Mesendoderm (in vitro differentiated cells): ENCODE results near the gene PRKAG2.

Experiments
- DNase-seq: peaks from one replicate; pipeline ENCODE4 v3.0.0; 2013
- H2AK5ac ChIP-seq: 2 replicates; pipeline ENCODE4 v1.6.1; 2013; ENCODE audit warnings: low read length, inconsistent platforms
- H2BK120ac ChIP-seq: 2 replicates; pipeline ENCODE4 v1.6.1; 2013; ENCODE audit warnings: low read depth, mild to moderate bottlenecking, low read length, moderate library complexity, mixed read lengths
- H2BK15ac ChIP-seq: replicated peaks from 2 replicates; pipeline ENCODE4 v1.6.1; 2013; ENCODE audit warnings: low read depth, mild to moderate bottlenecking, moderate library complexity
- H2BK5ac ChIP-seq: 2 replicates; pipeline ENCODE4 v1.6.1; 2013; ENCODE audit warnings: low read length, inconsistent platforms
- H3K18ac ChIP-seq: 2 replicates; pipeline ENCODE4 v1.6.1; 2013; ENCODE audit warnings: mild to moderate bottlenecking, low read length, mixed read lengths
- H3K23ac ChIP-seq: one replicate; pipeline ENCODE4 v1.6.1; 2013; ENCODE audit warnings: low read length
- H3K27ac ChIP-seq: 2 replicates; pipeline ENCODE4 v1.5.1; 2013; ENCODE audit warnings: low read depth, mild to moderate bottlenecking, inconsistent platforms, low read length, moderate library complexity
- H3K27me3 ChIP-seq: 2 replicates; pipeline ENCODE4 v1.6.1; 2013; ENCODE audit warnings: low read length, control low read depth, mild to moderate bottlenecking, inconsistent platforms; ENCODE audit not compliant: insufficient read depth, poor library complexity
- H3K36me3 ChIP-seq: 2 replicates; pipeline ENCODE4 v1.6.1; 2013; ENCODE audit warnings: low read length, inconsistent platforms; ENCODE audit not compliant: control insufficient read depth, insufficient read depth
- H3K4ac ChIP-seq: one replicate; pipeline ENCODE4 v1.6.1; 2013; ENCODE audit warnings: low read depth, mild to moderate bottlenecking, low read length, moderate library complexity
- H3K4me1 ChIP-seq: 2 replicates; pipeline ENCODE4 v1.6.1; 2013; ENCODE audit warnings: low read depth, low read length, inconsistent platforms; ENCODE audit not compliant: control insufficient read depth
- H3K4me2 ChIP-seq: 2 replicates; pipeline ENCODE4 v1.6.1; 2013; ENCODE audit warnings: low read length
- H3K4me3 ChIP-seq: 2 replicates; pipeline ENCODE4 v1.5.1; 2013; ENCODE audit warnings: mild to moderate bottlenecking, low read length
- H3K56ac ChIP-seq: one replicate; pipeline ENCODE4 v1.6.1; 2013; ENCODE audit warnings: low read length
- H3K79me1 ChIP-seq: 2 replicates; pipeline ENCODE4 v1.6.1; 2013; ENCODE audit warnings: low read length, inconsistent platforms
- H3K79me2 ChIP-seq: 2 replicates; pipeline ENCODE4 v1.6.1; 2013; ENCODE audit warnings: mild to moderate bottlenecking, low read length; ENCODE audit not compliant: control insufficient read depth, insufficient read depth
- H3K9ac ChIP-seq: 2 replicates; pipeline ENCODE4 v1.6.1; 2013; ENCODE audit warnings: low read length, inconsistent platforms
- H4K5ac ChIP-seq: one replicate; pipeline ENCODE4 v1.6.1; 2013; ENCODE audit warnings: low read length
- H4K8ac ChIP-seq: one replicate; pipeline ENCODE4 v1.6.1; 2013; ENCODE audit warnings: low read depth, mild to moderate bottlenecking, control low read depth, low read length, moderate library complexity
- WGBS: extraction: QIAGEN DNeasy Blood & Tissue Kit; methylation state at CpG from one replicate; pipeline ENCODE4 v1.1.7; 2013; ENCODE audit warnings: low lambda C conversion rate, missing lambda C conversion rate; ENCODE audit not compliant: insufficient coverage; ENCODE audit errors: extremely low coverage; 5-methylcytosine and 5-hydroxymethylcytosine counted together

Gene PRKAG2

DNA sequence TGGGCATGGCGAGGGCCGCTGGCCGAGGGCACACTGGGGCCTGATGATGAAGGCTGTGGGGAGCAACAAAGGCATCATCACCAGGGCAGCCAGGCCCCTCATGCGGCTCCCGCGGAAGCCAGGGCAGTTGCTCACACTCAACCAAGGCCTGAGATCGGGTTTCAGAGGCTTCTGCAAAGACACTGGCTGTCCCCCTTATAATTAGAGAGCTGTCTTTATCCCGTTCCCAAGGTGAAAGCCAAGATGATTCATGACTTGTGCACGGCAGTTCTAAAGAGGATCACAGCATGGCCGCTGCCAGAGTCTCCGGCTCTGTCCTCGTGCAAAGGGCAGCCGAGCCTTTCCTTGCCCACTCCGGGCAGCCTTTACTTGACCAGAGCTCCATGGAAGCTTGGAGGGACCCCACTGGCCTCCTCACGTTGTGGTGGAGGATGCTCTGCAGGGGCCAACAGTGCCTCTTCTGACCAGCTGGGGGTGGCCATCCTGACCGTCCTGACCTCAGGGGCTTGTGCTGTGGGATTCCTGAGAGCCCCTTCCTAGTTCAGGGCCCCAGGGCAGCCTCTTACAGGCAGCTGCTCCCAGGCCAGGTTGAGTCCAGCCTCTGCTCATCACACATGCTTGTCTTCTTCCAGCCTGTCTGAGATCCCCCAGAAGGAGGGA lies 82.3 kb downstream of the PRKAG2 start:
- Histone ChIP-seq H3K79me2 (no peaks in the 10 kb centered on the region), H3K4me1 (peaks cover 9% of the 10 kb centered on the region), H2BK5ac (no peak overlapping the region), H2BK120ac (no peak overlapping the region), H3K9ac (no peak overlapping the region), H3K79me1 (no peaks in the 10 kb centered on the region), H3K4me2 (no peak overlapping the region), H3K36me3 (no peaks in the 10 kb centered on the region), H4K8ac (no peak overlapping the region), H3K27me3 (no peaks in the 10 kb centered on the region), H4K5ac (no peak overlapping the region), H3K18ac (no peak overlapping the region), H3K4me3 (no peak overlapping the region), H3K4ac (no peak overlapping the region), H3K23ac (no peak overlapping the region), H3K27ac (no peak overlapping the region), H2AK5ac (no peak overlapping the region), H2BK15ac (no peak overlapping the region), H3K56ac (peak overlapping the region; percentile 44)
- no CpG with 5 or more reads among the region's 16 CpGs for WGBS
- peak; percentile 48 for DNase-seq

DNA sequence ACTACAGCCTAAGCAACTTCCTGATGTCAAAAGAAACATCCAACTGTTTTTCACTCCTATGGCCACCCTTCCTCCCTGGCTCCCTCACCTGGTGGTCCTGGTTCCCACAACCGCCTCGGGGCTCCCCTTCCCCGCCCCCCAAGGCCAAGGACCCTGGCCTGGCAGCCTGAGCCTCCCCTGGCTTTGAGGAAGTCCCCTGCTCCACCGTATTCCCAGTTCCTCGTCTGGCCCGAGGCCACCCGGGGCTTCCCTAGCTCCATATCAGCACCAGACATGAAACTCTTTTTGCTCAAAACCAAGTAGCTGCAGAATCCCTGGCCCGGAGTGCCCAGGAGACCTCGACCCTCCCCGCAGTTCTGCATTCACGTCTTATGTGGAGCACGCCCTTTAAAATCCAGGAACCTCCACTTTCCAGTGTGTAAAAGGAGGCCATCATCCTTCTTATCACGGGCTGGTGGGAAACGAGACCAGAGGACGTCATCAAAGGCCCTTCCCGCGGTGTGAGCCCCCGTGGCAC lies 82.9 kb downstream of the PRKAG2 start:
- no peak overlapping the region for H3K4ac ChIP-seq
- no CpG with 5 or more reads among the region's 18 CpGs for WGBS
- no peak overlapping the region for H2BK5ac ChIP-seq
- H3K4me1 ChIP-seq: peaks cover 9% of the 10 kb centered on the region
- H3K27me3 ChIP-seq: no peaks in the 10 kb centered on the region
- no peak overlapping the region for H3K4me3 ChIP-seq
- no peak overlapping the region for H3K23ac ChIP-seq
- H3K79me1 ChIP-seq: no peaks in the 10 kb centered on the region
- no peak overlapping the region for H4K8ac ChIP-seq
- H3K4me2 ChIP-seq: no peak overlapping the region
- no peak overlapping the region for H3K27ac ChIP-seq
- H3K36me3 ChIP-seq: no peaks in the 10 kb centered on the region
- no peak for DNase-seq
- H3K9ac ChIP-seq: no peak overlapping the region
- H3K56ac ChIP-seq: peak overlapping the region; percentile 44
- no peak overlapping the region for H3K18ac ChIP-seq
- H2BK15ac ChIP-seq: no peak overlapping the region
- no peaks in the 10 kb centered on the region for H3K79me2 ChIP-seq
- H4K5ac ChIP-seq: no peak overlapping the region
- no peak overlapping the region for H2AK5ac ChIP-seq
- H2BK120ac ChIP-seq: no peak overlapping the region

DNA sequence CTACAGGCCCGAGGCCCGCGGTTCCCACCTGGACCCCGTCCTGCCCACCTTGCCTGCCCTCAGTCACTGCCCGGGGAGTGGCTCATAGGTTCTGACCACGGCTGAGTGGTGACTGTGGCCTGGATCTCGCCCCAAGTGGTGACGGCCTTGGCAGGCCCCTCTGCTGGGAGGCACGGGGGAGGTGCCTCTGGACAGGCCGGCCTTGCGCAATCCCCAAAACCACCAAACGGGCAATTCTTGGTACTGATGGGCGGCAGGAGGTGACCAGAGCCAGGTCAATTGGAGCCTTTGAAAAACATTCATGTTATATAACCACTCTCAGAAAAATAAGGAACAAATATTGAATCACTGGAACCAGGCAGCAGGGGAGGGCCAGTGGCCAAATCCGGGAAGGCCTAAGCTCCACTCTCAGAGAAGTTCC lies 83.4 kb downstream of the PRKAG2 start:
- Histone ChIP-seq H3K4me1 (peaks cover 9% of the 10 kb centered on the region), H3K4me3 (no peak overlapping the region), H3K79me1 (no peaks in the 10 kb centered on the region), H2BK120ac (no peak overlapping the region), H3K4me2 (no peak overlapping the region), H2BK5ac (no peak overlapping the region), H2AK5ac (no peak overlapping the region), H3K18ac (no peak overlapping the region), H3K9ac (no peak overlapping the region), H3K27me3 (no peaks in the 10 kb centered on the region), H2BK15ac (no peak overlapping the region), H4K5ac (no peak overlapping the region), H4K8ac (no peak overlapping the region), H3K23ac (no peak overlapping the region), H3K36me3 (no peaks in the 10 kb centered on the region), H3K56ac (no peak overlapping the region), H3K27ac (no peak overlapping the region), H3K79me2 (no peaks in the 10 kb centered on the region), H3K4ac (no peak overlapping the region)
- no peak for DNase-seq
- no CpG with 5 or more reads among the region's 14 CpGs for WGBS

DNA sequence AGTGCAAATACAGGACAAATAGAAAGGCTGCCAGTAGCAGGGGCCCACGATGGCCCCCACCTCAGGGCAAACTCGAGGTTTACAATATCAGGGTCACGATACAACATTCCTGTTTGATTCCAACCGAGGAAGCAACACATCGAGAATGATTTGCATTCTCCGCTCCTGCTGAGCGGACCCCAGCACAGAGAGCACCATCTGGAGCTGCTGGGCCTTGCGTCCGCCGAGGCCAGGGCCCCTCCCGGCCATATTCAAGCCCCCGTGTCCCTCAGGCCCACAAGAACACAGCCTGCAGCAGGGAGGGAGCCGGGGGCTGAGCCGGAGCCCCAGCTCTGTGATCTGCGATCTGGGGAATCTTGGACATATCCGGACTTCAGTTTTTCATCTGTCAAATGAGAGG lies 84.3 kb downstream of the PRKAG2 start:
- H3K9ac ChIP-seq: no peak overlapping the region
- H4K5ac ChIP-seq: no peak overlapping the region
- no peak overlapping the region for H3K4ac ChIP-seq
- H2BK15ac ChIP-seq: no peak overlapping the region
- no peak overlapping the region for H3K23ac ChIP-seq
- no peak overlapping the region for H4K8ac ChIP-seq
- H3K27ac ChIP-seq: no peak overlapping the region
- H3K56ac ChIP-seq: peak overlapping the region; percentile 38
- no peak overlapping the region for H2BK5ac ChIP-seq
- no peak overlapping the region for H2AK5ac ChIP-seq
- no peaks in the 10 kb centered on the region for H3K36me3 ChIP-seq
- H3K4me2 ChIP-seq: no peak overlapping the region
- H2BK120ac ChIP-seq: no peak overlapping the region
- peaks cover 12% of the 10 kb centered on the region for H3K4me1 ChIP-seq
- no peak for DNase-seq
- no CpG with 5 or more reads among the region's 16 CpGs for WGBS
- no peaks in the 10 kb centered on the region for H3K79me1 ChIP-seq
- no peaks in the 10 kb centered on the region for H3K27me3 ChIP-seq
- no peaks in the 10 kb centered on the region for H3K79me2 ChIP-seq
- no peak overlapping the region for H3K4me3 ChIP-seq
- no peak overlapping the region for H3K18ac ChIP-seq

DNA sequence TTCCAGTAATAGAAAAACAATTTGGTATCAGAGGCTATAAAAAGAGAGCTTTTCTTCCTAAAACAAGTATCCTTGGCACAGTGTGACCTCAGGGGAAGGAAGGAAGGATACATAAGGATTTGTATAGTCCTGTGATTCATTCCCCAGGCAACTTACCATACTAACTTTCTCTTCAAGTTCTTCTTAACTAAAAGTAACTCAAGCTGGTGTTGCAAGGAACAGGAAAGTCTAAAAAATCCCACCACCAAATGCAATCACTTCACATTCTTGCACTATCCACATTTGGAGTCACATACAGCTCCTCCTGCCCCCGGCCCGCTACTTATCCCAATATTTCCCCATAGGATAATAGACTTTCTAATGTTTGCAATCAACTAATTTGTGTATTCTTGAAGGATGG lies 84.8 kb downstream of the PRKAG2 start:
- Histone ChIP-seq H3K27ac (no peak overlapping the region), H3K36me3 (no peaks in the 10 kb centered on the region)

More for the DNA sequence above, 84.8 kb downstream of the PRKAG2 start:
- Histone ChIP-seq H3K79me1 (no peaks in the 10 kb centered on the region), H3K9ac (no peak overlapping the region), H3K4me3 (no peak overlapping the region), H4K8ac (no peak overlapping the region), H3K4me2 (no peak overlapping the region), H3K4ac (no peak overlapping the region), H3K23ac (no peak overlapping the region), H3K27me3 (no peaks in the 10 kb centered on the region), H2BK5ac (no peak overlapping the region), H2BK120ac (no peak overlapping the region), H3K79me2 (no peaks in the 10 kb centered on the region), H2BK15ac (no peak overlapping the region), H4K5ac (no peak overlapping the region), H2AK5ac (no peak overlapping the region), H3K56ac (no peak overlapping the region), H3K18ac (no peak overlapping the region), H3K4me1 (peaks cover 13% of the 10 kb centered on the region)
- no peak for DNase-seq
- no CpG with 5 or more reads among the region's 2 CpGs for WGBS
